ENCODE measurements around the gene PLXNA4. TPM values are rescaled to one million over a fixed set of nuclear protein-coding genes. Genes with fewer than 3 reads are reported as not detected.
A peak's percentile ranks its signal among the peaks of the same experiment; 100 is the strongest.

Gene PLXNA4
- total RNA-seq, 1 donor from 2014 or later: 14.0 TPM

DNA sequence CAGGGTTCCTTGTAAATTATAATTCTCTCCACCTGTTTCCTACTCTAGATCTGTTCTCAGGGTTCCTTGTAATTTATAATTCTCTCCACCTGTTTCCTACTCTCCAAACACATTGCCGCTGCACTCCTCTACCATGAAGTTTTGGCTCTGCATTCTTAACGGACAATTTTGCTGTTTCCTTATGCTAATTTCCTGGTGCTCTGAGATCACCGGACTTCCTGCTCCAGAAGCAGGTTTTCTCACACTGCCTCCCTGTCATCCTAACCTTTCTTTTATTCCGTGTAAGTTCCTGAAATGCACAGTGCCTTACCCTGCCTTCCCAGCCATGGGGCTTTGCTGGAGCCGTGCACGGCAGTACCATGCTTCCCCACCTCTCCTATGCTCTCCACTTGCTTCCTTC lies 256.8 kb downstream of the PLXNA4 start:
- intact Hi-C loops (cut with DNase I): loop anchor here (5.0 kb wide), 2 partner anchors 183 to 258 kb away; partner anchors contain the start of gene PLXNA4

DNA sequence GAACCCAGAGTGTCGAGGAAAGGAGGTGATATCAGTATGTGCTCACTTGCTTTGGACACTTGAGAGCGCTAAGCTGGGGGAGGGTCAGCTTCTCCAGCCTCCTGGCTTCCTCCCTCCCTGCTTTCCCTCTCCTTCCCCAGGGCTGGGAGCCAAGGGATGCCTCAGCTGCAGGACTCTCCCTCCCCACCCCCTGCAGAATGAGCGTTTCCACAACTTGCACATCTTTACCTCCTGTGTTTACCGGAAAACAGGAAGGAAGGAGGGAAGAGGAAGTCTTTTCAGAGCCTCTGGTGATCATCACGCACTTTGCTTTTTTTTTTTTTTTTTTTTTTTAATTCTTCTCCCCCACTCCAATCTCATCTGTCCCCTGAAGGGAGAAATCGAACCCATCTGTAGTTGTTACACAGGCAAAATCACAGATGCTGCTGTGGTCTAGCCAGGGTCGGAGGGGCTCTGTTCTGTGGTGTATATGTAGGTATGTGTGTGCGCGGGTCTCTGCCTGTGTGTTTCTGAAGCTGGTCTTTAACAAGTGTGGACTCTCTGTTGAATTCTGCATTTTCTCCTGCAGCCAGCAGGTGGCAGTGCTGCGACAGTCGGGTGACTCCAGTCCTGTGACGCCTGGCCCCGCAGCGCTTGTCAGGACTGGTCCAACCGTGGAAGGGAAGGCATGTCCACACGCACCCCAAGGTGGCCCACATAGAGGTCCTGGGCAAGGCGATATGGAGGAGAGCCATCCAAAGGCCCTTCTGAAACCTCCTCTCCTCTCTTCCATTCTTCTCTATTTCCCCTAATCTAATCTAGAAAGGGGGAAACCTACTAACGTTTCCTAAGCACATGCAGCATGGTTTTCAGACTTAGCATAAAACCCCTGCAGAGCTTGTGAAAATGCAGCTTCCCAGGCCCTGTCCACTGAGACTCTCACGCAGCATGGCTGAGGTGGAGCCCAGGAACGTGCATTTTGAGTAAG lies 257.6 kb downstream of the PLXNA4 start:
- no peak overlapping the region for H3K4me3 ChIP-seq

More for the DNA sequence above, 256.8 kb downstream of the PLXNA4 start:
- DNase-seq (ENCODE audit: extremely low spot score in 2 of 2): no peak
- peaks cover 7% of the 10 kb centered on the region for H3K4me1 ChIP-seq
- peaks cover 3% of the 10 kb centered on the region for H3K27me3 ChIP-seq
- no peak overlapping the region for H3K4me3 ChIP-seq
- H3K27ac ChIP-seq: no peak overlapping the region
- TF ChIP-seq, protein P1, sequence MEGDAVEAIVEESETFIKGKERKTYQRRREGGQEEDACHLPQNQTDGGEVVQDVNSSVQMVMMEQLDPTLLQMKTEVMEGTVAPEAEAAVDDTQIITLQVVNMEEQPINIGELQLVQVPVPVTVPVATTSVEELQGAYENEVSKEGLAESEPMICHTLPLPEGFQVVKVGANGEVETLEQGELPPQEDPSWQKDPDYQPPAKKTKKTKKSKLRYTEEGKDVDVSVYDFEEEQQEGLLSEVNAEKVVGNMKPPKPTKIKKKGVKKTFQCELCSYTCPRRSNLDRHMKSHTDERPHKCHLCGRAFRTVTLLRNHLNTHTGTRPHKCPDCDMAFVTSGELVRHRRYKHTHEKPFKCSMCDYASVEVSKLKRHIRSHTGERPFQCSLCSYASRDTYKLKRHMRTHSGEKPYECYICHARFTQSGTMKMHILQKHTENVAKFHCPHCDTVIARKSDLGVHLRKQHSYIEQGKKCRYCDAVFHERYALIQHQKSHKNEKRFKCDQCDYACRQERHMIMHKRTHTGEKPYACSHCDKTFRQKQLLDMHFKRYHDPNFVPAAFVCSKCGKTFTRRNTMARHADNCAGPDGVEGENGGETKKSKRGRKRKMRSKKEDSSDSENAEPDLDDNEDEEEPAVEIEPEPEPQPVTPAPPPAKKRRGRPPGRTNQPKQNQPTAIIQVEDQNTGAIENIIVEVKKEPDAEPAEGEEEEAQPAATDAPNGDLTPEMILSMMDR (IDR thresholded peaks at IDR 0.05): no peak
- TF ChIP-seq POLR2A (IDR thresholded peaks at IDR 0.05) (no peak), POLR2AphosphoS5 (IDR thresholded peaks at IDR 0.05; ENCODE audit: insufficient read depth in 1 of 2, low read depth in 1 of 2) (no peak)
- H3K9me3 ChIP-seq: no peaks in the 10 kb centered on the region
- H3K36me3 ChIP-seq: no peaks in the 10 kb centered on the region

DNA sequence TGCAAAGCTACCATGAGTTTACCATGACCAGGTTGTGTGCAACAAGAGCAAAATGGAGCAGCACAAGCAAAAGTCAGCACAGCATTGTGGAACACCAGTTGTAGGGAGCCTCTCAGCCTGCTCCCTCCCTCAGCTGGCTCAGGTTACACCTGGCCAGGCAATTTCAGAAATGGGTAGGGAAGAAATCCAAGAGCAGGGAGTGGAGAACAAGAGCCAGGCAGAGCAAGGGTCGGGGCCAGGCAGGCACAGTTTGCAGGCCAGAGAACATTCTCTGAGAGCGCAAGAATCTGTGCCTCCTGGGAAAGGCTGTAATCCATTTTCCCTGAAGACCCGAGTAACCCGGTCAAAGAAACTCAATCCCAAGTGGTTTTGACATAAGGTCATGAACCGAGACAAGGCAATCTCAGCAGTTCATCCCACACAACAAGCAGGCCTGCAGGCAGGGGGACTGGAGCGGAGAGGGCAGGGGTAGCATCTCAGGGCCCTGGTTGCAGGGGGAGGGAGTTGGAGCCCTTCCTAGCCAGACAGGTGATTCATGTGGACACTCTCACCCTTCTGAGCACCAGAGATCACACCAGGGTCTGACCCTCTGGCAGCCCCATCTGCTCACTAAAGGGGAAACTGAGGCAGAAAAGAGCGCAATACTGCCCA lies 258.4 kb downstream of the PLXNA4 start:
- intact Hi-C loops (cut with DNase I): loop anchor here (5.0 kb wide), 2 partner anchors 184 to 259 kb away; partner anchors contain the start of gene PLXNA4
- Histone ChIP-seq H3K4me1 (peaks cover 7% of the 10 kb centered on the region), H3K36me3 (no peaks in the 10 kb centered on the region), H3K27me3 (peaks cover 3% of the 10 kb centered on the region), H3K9me3 (no peaks in the 10 kb centered on the region), H3K4me3 (no peak overlapping the region), H3K27ac (no peak overlapping the region)
- TF ChIP-seq POLR2AphosphoS5 (IDR thresholded peaks at IDR 0.05; ENCODE audit: insufficient read depth in 1 of 2, low read depth in 1 of 2) (no peak), POLR2A (IDR thresholded peaks at IDR 0.05) (no peak)
- TF ChIP-seq, protein P1 (IDR thresholded peaks at IDR 0.05): no peak
- DNase-seq (ENCODE audit: extremely low spot score in 2 of 2): no peak

More for the DNA sequence above, 257.6 kb downstream of the PLXNA4 start:
- peaks cover 7% of the 10 kb centered on the region for H3K4me1 ChIP-seq
- H3K27me3 ChIP-seq: peaks cover 3% of the 10 kb centered on the region
- H3K36me3 ChIP-seq: no peaks in the 10 kb centered on the region
- intact Hi-C loops (cut with DNase I): loop anchor here (5.0 kb wide), 2 partner anchors 184 to 259 kb away; partner anchors contain the start of gene PLXNA4
- DNase-seq (ENCODE audit: extremely low spot score in 2 of 2): no peak
- no peaks in the 10 kb centered on the region for H3K9me3 ChIP-seq
- H3K27ac ChIP-seq: no peak overlapping the region
- TF ChIP-seq, protein P1 (IDR thresholded peaks at IDR 0.05): peak; percentile 89 to 92 (median 90)
- no peak for TF ChIP-seq POLR2AphosphoS5 (IDR thresholded peaks at IDR 0.05; ENCODE audit: insufficient read depth in 1 of 2, low read depth in 1 of 2)

DNA sequence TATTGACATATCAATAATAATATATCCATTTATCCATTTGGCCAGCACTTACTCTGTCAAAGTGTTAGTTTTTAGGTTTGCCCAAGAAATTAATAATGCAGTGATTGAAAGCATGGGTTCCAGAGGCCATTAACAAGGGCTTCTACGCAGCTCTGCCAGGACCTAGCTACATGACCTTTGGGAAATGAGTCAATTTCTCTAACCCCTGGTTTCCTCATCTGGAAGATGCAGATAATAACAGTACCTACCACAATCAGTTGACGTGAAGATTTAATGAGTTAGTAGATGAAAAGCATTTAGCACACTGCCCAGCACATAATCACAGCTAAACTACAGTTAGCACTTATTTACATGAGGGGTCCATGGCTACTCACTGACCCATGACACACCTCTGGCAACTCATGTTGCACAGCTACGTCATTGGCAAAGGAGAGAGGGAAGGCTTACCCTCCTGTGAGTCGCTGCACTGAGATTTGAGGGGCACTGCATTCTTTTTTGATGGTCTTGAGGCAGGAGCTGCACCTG lies 263.7 kb downstream of the PLXNA4 start:
- Histone ChIP-seq H3K4me3 (no peak overlapping the region), H3K36me3 (no peaks in the 10 kb centered on the region), H3K27me3 (no peaks in the 10 kb centered on the region), H3K9me3 (no peaks in the 10 kb centered on the region), H3K27ac (no peak overlapping the region), H3K4me1 (no peaks in the 10 kb centered on the region)
- intact Hi-C loops (cut with DNase I): no loop called here
- DNase-seq (ENCODE audit: extremely low spot score in 2 of 2): no peak
- no peak for TF ChIP-seq POLR2AphosphoS5 (IDR thresholded peaks at IDR 0.05; ENCODE audit: insufficient read depth in 1 of 2, low read depth in 1 of 2)
- TF ChIP-seq, protein P1 (IDR thresholded peaks at IDR 0.05): no peak

Data from vagina (tissue), 2 donors.